Inferior parietal cortex (tissue), 1 donor: ENCODE data around the gene PRR14.
"Not testable (repeated sequence)": the region's sequence is repeated elsewhere in the genome, so short reads cannot be mapped to it uniquely, and the experiment has no call there.

Experiments used
- DNase-seq: peaks from one replicate; pipeline ENCODE4 v3.0.0-alpha.2; 2016; ENCODE audit errors: extremely low spot score

PRR14 gene

GRCh38 chr16:30632454-30632853 is 18.3 kb upstream of the PRR14 start:
- not testable (repeated sequence) for DNase-seq

- no peak for DNase-seq
These were observed 17.2 kb upstream of the PRR14 start for GRCh38 chr16:30633526-30633925.

- no peak for DNase-seq
These were observed 14.2 kb upstream of the PRR14 start for GRCh38 chr16:30636599-30636998.

- not testable (repeated sequence) for DNase-seq
These were observed 13.6 kb upstream of the PRR14 start for GRCh38 chr16:30637139-30637538.

GRCh38 chr16:30637944-30638343 is 12.8 kb upstream of the PRR14 start:
- DNase-seq, result no peak

GRCh38 chr16:30641378-30641982 is 9.3 kb upstream of the PRR14 start:
- no peak for DNase-seq

- no peak for DNase-seq
These were observed 6.4 kb upstream of the PRR14 start for GRCh38 chr16:30644334-30644830.

GRCh38 chr16:30645727-30646126 is 5.0 kb upstream of the PRR14 start:
- no peak for DNase-seq

- no peak for DNase-seq
These were observed 3.5 kb upstream of the PRR14 start for GRCh38 chr16:30647274-30647571.

- no peak for DNase-seq
These were observed 913 bp upstream of the PRR14 start for GRCh38 chr16:30649725-30650368.

- DNase-seq, result peak; percentile 33
These were observed 604 bp downstream of the PRR14 start for GRCh38 chr16:30651124-30652004.

GRCh38 chr16:30652005-30652296 is 1.2 kb downstream of the PRR14 start:
- DNase-seq, result no peak

GRCh38 chr16:30652718-30653117 is 2.0 kb downstream of the PRR14 start:
- DNase-seq, result no peak

- DNase-seq, result no peak
These were observed 4.1 kb downstream of the PRR14 start for GRCh38 chr16:30654856-30655255.

GRCh38 chr16:30655815-30656347 is 5.1 kb downstream of the PRR14 start:
- DNase-seq, result no peak

GRCh38 chr16:30656388-30656787 is 5.6 kb downstream of the PRR14 start:
- no peak for DNase-seq

GRCh38 chr16:30656974-30657865 is 6.5 kb downstream of the PRR14 start:
- no peak for DNase-seq

GRCh38 chr16:30657866-30658730 is 7.3 kb downstream of the PRR14 start, which contains the start of gene FBRS:
FBRS (plus strand) TSS chr16:30658431; CDS start chr16:30659519, 1,088 bp downstream.
- DNase-seq, result peak; percentile 100

GRCh38 chr16:30658731-30659506 is 8.2 kb downstream of the PRR14 start:
- peak; percentile 97 for DNase-seq
